KOPT-K1 (cell line): ENCODE results near the gene SLC4A9.
"Not testable (repeated sequence)": the region's sequence is repeated elsewhere in the genome, so short reads cannot be mapped to it uniquely, and the experiment has no call there.

Source experiments
- H3K27ac ChIP-seq: fragments of 200-600 bp; sonication (generic); 2 replicates; pipeline ENCODE4 v1.5.1; 2016; ENCODE audit warnings: antibody characterized with exemption, mild to moderate bottlenecking, low read depth, low read length; ENCODE audit not compliant: poor library complexity, severe bottlenecking
- H3K36me3 ChIP-seq: fragments of 200-600 bp; sonication (generic); 2 replicates; pipeline ENCODE4 v1.5.1; 2017; ENCODE audit warnings: antibody characterized with exemption, mild to moderate bottlenecking, low read length, moderate library complexity; ENCODE audit not compliant: insufficient read depth
- H3K9me3 ChIP-seq: fragments of 200-600 bp; sonication (generic); 2 replicates; pipeline ENCODE4 v1.5.1; 2017; ENCODE audit warnings: antibody characterized with exemption, low read length, mild to moderate bottlenecking; ENCODE audit not compliant: insufficient read depth, poor library complexity, severe bottlenecking

The SLC4A9 gene

DNA sequence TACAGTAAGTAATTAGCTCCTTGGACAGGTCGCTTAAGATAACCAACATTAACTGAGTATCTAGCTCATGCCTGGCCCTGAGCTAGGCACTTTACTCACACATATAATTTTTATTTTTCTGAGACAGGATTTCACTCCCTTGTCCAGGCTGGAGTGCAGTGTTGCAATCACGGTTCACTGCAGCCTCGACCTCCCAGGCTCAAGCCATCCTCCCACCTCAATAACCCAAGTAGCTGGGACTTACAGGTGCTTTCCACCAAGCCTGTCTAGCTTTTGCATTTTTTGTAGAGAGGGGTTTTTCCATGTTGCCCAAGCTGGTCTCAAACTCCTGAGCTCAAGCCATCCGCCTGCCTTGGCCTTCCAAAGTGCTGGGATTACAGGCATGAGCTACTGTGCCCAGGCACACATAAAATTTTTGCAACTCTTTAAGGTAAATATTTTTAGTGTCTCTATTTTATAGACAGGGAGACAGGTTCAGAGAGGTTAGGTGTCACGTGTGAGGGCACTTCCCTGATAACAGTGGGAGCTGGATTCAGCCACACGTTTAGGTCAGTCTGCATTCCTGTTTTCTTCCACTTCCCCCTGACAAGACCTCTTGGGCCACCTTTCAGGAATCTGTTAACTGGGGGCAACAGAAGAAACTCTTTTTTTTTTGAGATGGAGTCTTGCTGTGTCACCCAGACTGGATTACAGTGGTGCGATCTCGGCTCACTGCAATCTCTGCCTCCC lies 31.8 kb upstream of the SLC4A9 start:
- Histone ChIP-seq H3K9me3 (no peaks in the 10 kb centered on the region), H3K36me3 (no peaks in the 10 kb centered on the region), H3K27ac (no peak overlapping the region)

DNA sequence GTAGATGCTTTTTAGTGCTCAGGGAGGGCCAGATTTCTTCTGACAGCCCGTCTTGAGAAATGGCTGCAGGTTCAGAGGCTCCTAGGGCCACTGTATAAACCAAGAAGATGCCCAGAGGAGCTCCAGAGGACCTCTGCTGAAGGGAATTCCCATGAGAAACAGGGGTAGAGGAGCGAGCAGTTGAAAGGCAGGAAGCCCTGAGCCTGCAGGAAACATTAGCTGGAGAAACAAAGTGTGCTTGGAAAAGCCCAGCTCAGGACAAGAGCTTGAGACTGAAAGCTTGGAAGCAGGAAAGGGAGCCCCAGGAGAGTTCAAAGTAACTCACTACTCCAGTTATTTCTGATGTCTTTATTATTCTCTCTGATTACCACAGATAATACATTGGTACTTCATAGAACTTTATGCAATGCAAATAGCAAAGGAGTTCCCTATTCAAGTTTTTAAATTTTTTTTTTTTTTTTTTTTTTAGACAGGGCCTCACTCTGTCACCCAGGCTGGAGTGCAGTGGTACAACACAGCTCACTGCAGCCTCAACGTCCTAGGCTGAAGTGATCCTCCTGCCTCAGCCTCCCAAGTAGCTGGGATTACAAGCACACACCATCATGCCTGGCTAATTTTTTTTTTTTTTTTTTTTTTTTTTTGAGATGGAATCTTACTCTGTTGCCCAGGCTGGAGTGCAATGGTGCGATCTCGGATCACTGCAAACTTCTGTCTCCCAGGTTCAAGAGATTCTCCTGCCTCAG lies 30.1 kb upstream of the SLC4A9 start:
- no peak overlapping the region for H3K27ac ChIP-seq
- H3K36me3 ChIP-seq = no peaks in the 10 kb centered on the region
- no peaks in the 10 kb centered on the region for H3K9me3 ChIP-seq

DNA sequence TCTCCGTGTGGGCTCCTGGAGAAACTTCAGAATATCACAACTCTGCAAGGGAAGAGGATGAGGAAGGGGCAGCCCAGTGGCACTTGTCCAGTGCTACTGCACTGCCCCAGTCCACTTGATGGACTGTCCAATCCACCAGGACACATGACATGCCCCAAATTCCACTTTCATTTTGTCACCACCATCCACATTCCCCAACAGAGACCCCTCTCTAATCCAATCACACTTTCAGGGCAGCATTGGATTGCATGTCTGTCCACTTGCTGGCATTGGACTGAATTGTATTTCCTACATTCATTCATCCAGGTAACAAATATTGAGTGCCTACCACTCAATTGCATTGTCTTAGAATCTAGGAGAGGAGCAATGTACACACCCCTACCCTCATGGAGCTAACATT lies 28.4 kb upstream of the SLC4A9 start:
- H3K27ac ChIP-seq = no peak overlapping the region
- H3K9me3 ChIP-seq = no peaks in the 10 kb centered on the region
- no peaks in the 10 kb centered on the region for H3K36me3 ChIP-seq

GRCh38 chr5:140336388-140336787 lies 23.6 kb upstream of the SLC4A9 start:
- no peaks in the 10 kb centered on the region for H3K36me3 ChIP-seq
- no peak overlapping the region for H3K27ac ChIP-seq
- H3K9me3 ChIP-seq = no peaks in the 10 kb centered on the region

DNA sequence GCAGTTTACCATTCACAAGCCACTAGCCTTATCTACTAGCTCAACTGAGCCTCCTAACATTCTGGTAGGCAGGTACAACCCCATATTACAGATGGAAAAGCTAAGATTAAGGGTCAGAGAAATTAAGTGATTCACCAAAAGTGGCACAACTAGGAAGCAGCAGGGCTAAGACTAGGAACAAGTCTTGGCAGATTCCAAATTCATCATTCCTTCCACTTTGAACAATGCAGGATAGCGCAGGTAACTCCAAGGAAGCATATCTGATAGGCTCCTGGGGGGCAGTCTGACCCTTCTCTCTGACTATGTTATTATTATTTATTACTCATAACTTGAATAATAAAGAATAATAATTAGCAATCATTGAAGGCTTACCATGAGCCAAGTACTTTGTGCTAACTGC lies 22.1 kb upstream of the SLC4A9 start:
- no peaks in the 10 kb centered on the region for H3K36me3 ChIP-seq
- H3K9me3 ChIP-seq = no peaks in the 10 kb centered on the region
- H3K27ac ChIP-seq = no peak overlapping the region

GRCh38 chr5:140338336-140338735 lies 21.7 kb upstream of the SLC4A9 start:
- Histone ChIP-seq H3K36me3 (no peaks in the 10 kb centered on the region), H3K9me3 (no peaks in the 10 kb centered on the region), H3K27ac (no peak overlapping the region)

DNA sequence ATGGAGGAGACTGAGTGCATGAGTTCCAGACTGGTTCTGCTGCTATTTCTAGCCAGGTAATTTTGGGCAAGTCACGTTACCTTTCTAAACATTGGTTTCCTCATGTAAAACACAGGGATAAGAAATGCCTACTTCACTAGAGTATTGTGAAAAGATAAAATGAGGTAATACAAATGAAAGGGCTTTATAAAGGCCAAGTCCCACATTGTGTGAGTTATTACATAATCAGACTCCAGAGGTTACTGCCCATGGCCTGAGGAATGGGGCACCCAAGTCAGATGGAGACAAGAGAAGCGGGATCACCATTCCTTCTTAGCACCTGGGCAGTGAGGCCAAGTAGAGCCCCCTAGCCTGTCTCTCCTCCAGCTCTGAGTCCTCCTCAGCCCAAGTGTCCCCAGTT lies 21.1 kb upstream of the SLC4A9 start:
- Histone ChIP-seq H3K36me3 (no peaks in the 10 kb centered on the region), H3K9me3 (no peaks in the 10 kb centered on the region), H3K27ac (no peak overlapping the region)

DNA sequence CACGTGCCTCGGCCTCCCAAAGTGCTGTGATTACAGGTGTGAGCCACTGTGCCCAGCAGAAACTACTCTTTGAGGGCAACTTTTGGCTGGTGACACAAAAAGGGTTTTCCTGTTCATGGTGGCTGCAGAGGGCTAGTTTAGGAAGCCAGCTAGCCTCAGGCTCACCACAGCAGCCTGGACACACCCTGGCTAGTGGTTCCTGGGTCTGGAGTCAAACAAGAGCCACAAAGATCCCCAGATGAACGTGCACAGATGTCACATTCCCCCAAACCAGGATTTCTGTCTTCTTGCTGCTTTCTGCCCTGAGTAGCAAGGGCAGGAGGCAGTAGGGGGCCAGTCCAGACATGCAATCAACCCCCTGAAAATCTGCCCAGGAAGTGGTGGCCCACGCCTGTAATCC lies 20.4 kb upstream of the SLC4A9 start:
- Histone ChIP-seq H3K36me3 (no peaks in the 10 kb centered on the region), H3K9me3 (no peaks in the 10 kb centered on the region), H3K27ac (no peak overlapping the region)

- Histone ChIP-seq H3K36me3 (no peaks in the 10 kb centered on the region), H3K27ac (no peak overlapping the region), H3K9me3 (no peaks in the 10 kb centered on the region)
Measured at GRCh38 chr5:140340605-140341121, 19.3 kb upstream of the SLC4A9 start.

DNA sequence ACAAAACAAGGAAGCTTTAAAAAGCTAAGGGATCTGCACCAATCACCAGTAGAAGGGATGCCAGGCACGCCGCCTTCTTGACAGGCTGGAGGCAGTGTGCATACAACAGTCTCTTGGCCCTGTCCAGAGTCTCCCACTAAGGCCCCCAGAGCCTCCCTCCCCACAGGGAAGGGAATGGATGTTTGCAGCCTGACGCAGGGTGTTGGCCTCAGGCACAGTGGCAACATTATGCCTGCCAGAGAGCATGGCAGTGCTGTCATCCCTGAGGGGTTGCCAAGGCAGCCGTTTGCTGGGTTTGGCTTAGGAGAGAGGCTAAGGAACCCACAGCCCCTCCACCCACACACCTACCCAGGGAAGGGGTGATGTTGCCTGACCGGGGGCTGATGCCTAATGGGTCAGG lies 18.4 kb upstream of the SLC4A9 start:
- Histone ChIP-seq H3K36me3 (no peaks in the 10 kb centered on the region), H3K27ac (peak overlapping the region; percentile 38), H3K9me3 (no peaks in the 10 kb centered on the region)

- Histone ChIP-seq H3K27ac (peak overlapping the region; percentile 38), H3K9me3 (no peaks in the 10 kb centered on the region), H3K36me3 (no peaks in the 10 kb centered on the region)
Measured at GRCh38 chr5:140342287-140342686, 17.7 kb upstream of the SLC4A9 start.

DNA sequence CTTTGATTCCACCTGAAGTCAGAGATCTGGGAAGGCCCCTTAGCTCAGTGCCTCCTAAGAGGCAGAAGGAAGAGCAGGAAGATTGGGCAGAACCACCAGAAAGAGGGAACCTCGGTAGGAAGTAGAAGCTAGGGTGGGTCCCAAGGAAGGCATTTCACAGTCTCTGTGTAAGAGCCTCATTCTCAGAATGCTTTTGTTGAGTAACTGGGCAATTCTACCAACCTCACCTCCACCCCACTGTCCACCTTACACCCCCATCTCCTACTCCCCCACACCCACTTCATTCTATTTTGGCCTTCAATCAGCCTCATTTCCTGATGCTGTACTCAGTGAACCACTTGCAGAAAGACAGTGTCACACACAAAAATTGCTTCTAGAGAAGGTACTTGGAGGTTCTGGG lies 17.1 kb upstream of the SLC4A9 start:
- no peaks in the 10 kb centered on the region for H3K36me3 ChIP-seq
- peak overlapping the region; percentile 38 for H3K27ac ChIP-seq
- no peaks in the 10 kb centered on the region for H3K9me3 ChIP-seq

- H3K9me3 ChIP-seq, H3K27ac ChIP-seq, H3K36me3 ChIP-seq: not testable (repeated sequence)
Measured at GRCh38 chr5:140343849-140344248, 16.1 kb upstream of the SLC4A9 start.

GRCh38 chr5:140344683-140345423 lies 15.1 kb upstream of the SLC4A9 start:
- H3K36me3 ChIP-seq = no peaks in the 10 kb centered on the region
- no peaks in the 10 kb centered on the region for H3K9me3 ChIP-seq
- H3K27ac ChIP-seq = no peak overlapping the region

DNA sequence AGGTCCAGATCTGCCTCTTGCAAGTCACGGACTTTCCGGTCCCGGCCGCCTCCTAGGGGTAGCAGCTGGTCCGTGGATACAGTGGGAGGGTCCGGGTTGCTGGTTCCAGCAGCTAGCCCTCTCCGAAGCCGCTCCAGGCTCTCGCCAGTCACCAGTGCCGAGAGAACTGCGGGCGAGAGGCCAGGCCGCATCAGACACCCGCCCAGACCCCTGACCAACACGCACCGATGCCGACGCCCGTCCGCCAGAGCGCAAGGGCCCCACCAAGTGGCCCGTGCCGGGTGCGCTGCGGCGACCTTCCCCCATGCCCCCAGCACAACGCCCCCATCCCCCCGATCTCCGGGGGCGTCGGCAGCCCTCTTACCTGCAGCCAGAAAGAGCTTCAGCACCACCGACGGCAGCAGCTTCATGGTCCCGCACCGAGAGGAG lies 14.1 kb upstream of the SLC4A9 start:
- no peaks in the 10 kb centered on the region for H3K9me3 ChIP-seq
- no peaks in the 10 kb centered on the region for H3K36me3 ChIP-seq
- no peak overlapping the region for H3K27ac ChIP-seq
